GM18868 (cell line): ENCODE results near the gene RAD23B.
"Not testable (repeated sequence)": the region's sequence is repeated elsewhere in the genome, so short reads cannot be mapped to it uniquely, and the experiment has no call there.

Experiments used
- ATAC-seq: cut with Tn5 transposase; IDR thresholded peaks from one replicate; pipeline ENCODE4 v1.9.1; 2021; ENCODE audit warnings: mild to moderate bottlenecking, moderate library complexity; ENCODE audit not compliant: unreplicated experiment

The RAD23B gene

GRCh38 chr9:107292821-107293542 is 9.9 kb downstream of the RAD23B start:
- no peak for ATAC-seq

GRCh38 chr9:107293543-107294085 is 10.5 kb downstream of the RAD23B start:
- ATAC-seq, result no peak

- ATAC-seq, result no peak
Observed at GRCh38 chr9:107294756-107295155, 11.7 kb downstream of the RAD23B start.

GRCh38 chr9:107295995-107296394 is 12.9 kb downstream of the RAD23B start:
- ATAC-seq, result no peak

GRCh38 chr9:107296592-107296991 is 13.5 kb downstream of the RAD23B start:
- ATAC-seq, result not testable (repeated sequence)

- ATAC-seq, result no peak
Observed at GRCh38 chr9:107299437-107299836, 16.4 kb downstream of the RAD23B start.

GRCh38 chr9:107306308-107306707 is 23.2 kb downstream of the RAD23B start:
- no peak for ATAC-seq

GRCh38 chr9:107307331-107307730 is 24.3 kb downstream of the RAD23B start:
- ATAC-seq, result no peak

GRCh38 chr9:107308461-107308860 is 25.4 kb downstream of the RAD23B start:
- ATAC-seq, result no peak

GRCh38 chr9:107309271-107309670 is 26.2 kb downstream of the RAD23B start:
- no peak for ATAC-seq

- ATAC-seq, result no peak
Observed at GRCh38 chr9:107312376-107313050, 29.4 kb downstream of the RAD23B start.

- ATAC-seq, result no peak
Observed at GRCh38 chr9:107313555-107314096, 30.5 kb downstream of the RAD23B start.

GRCh38 chr9:107314763-107315162 is 31.7 kb downstream of the RAD23B start:
- ATAC-seq, result no peak

GRCh38 chr9:107316795-107317661 is 33.9 kb downstream of the RAD23B start:
- ATAC-seq, result peak; percentile 44

GRCh38 chr9:107322643-107323042 is 39.6 kb downstream of the RAD23B start:
- ATAC-seq, result no peak

- no peak for ATAC-seq
Observed at GRCh38 chr9:107323836-107324585, 40.9 kb downstream of the RAD23B start.

GRCh38 chr9:107325842-107326241 is 42.8 kb downstream of the RAD23B start:
- no peak for ATAC-seq

GRCh38 chr9:107328510-107328909 is 45.4 kb downstream of the RAD23B start:
- no peak for ATAC-seq

- no peak for ATAC-seq
Observed at GRCh38 chr9:107330420-107330819, 47.3 kb downstream of the RAD23B start.

GRCh38 chr9:107332883-107333282 is 49.8 kb downstream of the RAD23B start:
- ATAC-seq, result no peak
